Measurements from ENCODE around the gene VOPP1.

VOPP1 gene

GRCh38 chr7:55524558-55525310 is 47.6 kb downstream of the VOPP1 start:
- no peak for TF ChIP-seq CTCF (IDR thresholded peaks at IDR 0.05; ENCODE audit: low read depth, low read length, missing control alignments)
- no peak overlapping the region for H3K4me3 ChIP-seq (replicated peaks; ENCODE audit: low read depth, low read length)
- DNase-seq (ENCODE audit: extremely low read depth, low read depth) = no peak

DNA sequence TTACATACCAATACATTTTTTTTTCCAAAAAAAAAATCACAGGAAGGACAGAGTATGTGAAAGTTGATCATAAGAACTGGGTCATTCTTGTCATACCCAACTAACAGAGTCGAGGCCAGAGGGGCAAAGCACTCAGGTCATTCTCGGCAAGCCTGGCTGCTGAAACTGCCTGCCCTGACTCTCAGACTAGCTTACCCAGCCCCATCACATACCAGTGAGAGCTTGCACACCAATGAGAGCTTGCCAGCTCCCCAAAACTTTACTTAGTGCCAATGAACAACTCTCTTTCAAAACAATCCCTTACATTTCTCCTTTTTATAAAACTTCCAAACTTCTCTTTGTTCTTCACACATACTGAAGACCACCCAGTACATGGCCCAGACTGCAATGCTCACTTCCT is 48.9 kb downstream of the VOPP1 start:
- no peak for TF ChIP-seq CTCF (IDR thresholded peaks at IDR 0.05; ENCODE audit: low read depth, low read length, missing control alignments)
- no peak overlapping the region for H3K4me3 ChIP-seq (replicated peaks; ENCODE audit: low read depth, low read length)
- no peak for DNase-seq (ENCODE audit: extremely low read depth, low read depth)

DNA sequence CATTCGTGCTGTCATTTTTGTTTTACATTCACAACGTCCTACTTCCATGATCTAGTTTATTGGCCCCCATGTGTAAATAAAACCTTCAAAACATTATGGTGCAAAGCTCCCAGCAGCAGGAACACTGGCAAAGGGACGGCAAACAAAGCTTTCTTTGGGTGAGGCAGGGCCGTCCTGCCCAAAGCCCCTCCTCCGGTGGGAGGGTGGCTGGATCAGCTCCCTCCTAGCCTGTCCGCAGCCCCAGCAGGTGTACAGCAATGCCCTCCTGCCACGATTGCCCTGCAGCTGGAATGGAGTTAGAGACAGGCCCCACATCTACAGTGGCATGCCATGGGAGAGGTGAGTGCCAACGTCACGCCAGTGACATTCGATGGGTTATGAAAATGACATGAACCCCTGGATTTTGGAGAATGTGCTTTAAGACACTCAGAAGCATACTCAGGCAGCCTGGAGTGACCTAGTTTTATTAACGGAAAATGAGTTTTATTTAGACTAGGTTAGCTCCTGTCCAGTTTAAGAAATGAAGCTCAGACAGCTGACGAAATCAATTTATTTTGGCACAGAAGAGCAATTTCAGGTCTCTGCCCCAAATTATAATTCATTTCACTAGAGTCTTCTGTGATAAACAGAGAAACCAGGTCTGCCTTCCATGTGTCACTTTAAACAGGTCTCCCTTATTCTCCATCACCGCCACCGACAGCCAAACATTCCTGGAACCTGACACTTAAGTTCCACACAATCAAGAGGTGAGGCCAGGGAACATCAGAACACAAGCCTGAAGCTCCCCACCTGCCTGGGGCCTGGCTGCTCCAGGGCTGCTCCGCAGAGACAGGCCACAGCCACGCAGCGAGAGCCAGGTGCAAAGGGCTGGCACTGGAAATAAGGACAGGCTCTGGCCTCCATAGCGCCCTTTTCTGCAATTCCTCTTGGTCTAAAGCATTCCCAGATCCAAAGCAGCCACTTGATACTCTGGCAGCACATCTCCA is 50.1 kb downstream of the VOPP1 start:
- TF ChIP-seq CTCF (IDR thresholded peaks at IDR 0.05; ENCODE audit: low read depth, low read length, missing control alignments) = no peak
- H3K4me3 ChIP-seq (replicated peaks; ENCODE audit: low read depth, low read length) = no peak overlapping the region
- no peak for DNase-seq (ENCODE audit: extremely low read depth, low read depth)

GRCh38 chr7:55521512-55521911 is 50.8 kb downstream of the VOPP1 start:
- no peak for TF ChIP-seq CTCF (IDR thresholded peaks at IDR 0.05; ENCODE audit: low read depth, low read length, missing control alignments)
- no peak for DNase-seq (ENCODE audit: extremely low read depth, low read depth)
- H3K4me3 ChIP-seq (replicated peaks; ENCODE audit: low read depth, low read length) = no peak overlapping the region

DNA sequence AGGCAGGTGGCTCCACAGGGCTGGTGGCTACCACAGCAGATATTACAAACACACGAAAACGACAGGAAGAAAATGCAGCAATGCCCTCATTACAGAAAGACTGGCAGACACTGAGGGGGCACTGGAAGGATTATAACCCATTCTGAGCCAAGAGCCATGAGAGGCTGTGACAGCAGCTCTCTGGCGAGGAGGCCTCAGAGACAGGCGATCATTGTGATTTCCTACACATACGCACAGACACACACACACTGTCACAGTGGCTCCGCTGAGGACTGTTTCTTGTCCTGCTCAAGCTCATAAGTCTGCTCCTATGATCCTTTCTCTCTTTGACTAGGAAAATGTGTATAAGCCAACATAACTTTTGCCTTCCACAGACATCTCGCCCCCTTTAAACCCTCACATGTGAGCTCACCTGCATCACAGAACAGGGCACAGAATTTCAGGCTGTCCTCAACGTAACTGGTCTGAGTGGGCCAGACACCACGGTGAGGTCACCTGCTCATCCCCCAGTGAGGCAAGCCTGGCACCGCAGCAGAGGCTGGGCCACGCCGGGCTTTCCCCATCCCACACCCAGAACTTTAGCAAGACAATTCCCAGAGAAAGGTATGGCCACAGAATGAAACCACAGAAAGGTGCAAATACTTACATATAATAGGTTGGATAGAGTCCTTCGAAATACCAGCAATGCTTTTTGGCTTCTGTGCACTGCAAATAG is 51.7 kb downstream of the VOPP1 start:
- no peak for DNase-seq (ENCODE audit: extremely low read depth, low read depth)
- no peak for TF ChIP-seq CTCF (IDR thresholded peaks at IDR 0.05; ENCODE audit: low read depth, low read length, missing control alignments)
- no peak overlapping the region for H3K4me3 ChIP-seq (replicated peaks; ENCODE audit: low read depth, low read length)

DNA sequence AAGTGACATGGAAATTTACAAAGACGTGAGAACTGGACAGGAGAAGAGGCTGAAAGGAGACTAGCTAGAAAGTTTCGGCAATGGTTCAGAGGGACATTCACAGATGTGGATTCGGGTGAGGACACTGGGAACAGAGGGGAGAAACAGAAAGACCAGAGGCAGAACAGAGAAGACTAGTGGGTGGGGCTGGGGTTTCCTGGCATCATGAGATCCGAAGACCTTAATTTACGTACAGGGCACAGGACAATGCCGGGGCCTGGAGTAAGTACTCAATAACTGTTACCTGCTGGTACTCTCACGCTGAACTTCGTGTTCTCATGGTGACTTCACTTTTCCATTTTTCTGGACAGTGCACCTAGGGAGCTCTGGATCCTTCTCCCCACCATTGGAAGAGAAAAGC is 53.5 kb downstream of the VOPP1 start:
- H3K4me3 ChIP-seq (replicated peaks; ENCODE audit: low read depth, low read length) = no peak overlapping the region
- no peak for DNase-seq (ENCODE audit: extremely low read depth, low read depth)
- no peak for TF ChIP-seq CTCF (IDR thresholded peaks at IDR 0.05; ENCODE audit: low read depth, low read length, missing control alignments)

All from HFF-Myc (cell line).